H1 (cell line): ENCODE measurements around the gene ZSWIM7.

Source experiments
- POLR2A ChIP-seq, 2 experiments: IDR thresholded peaks; 1 replicate in 1 of 2; 2 replicates in 1 of 2; pipeline ENCODE4 v1.6.1; 2011; ENCODE audit warnings: low read depth in 2 of 2, low read length in 2 of 2, mild to moderate bottlenecking in 2 of 2; ENCODE audit errors: control extremely low read depth in 1 of 2
- POLR2AphosphoS5 ChIP-seq: IDR thresholded peaks from 2 replicates; pipeline ENCODE4 v1.6.1; 2011; ENCODE audit warnings: low read depth, low read length

DNA sequence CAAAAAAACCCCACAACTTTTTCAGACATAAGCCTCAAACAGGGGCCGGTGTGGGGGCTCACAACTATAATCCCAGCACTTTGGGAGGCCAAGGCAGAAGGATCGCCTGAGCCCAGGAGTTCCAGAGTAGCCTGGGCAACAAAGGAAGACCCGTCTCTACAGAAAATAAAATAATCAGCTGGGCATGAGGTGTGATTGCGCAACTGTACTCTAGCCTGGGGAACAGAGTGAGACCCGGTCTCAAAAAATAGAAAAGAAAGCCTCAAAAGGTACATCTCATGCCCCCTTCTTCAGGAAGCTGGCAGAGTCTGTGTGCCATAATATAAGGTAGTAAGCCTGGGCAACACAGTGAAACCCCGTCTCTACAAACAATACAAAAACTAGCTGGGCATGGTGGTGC lies 3.2 kb downstream of the ZSWIM7 start:
- TF ChIP-seq POLR2A (IDR thresholded peaks at IDR 0.05; ENCODE audit: control extremely low read depth in 1 of 2, low read depth in 2 of 2, low read length in 2 of 2) (no peak), POLR2AphosphoS5 (no peak)
